NCI-H510A treated with DMSO at 0.1 percent for 48 hours (cell line): ENCODE data around the gene NUDT3.

ENCODE experiments used
- DNase-seq: peaks from one replicate; lab custom pipeline; 2025; lab: John Stamatoyannopoulos, UW

NUDT3 gene

GRCh38 chr6:34238585-34239499, 153.6 kb downstream of the NUDT3 start:
- DNase-seq, result no peak

- DNase-seq, result no peak
These were observed 154.5 kb downstream of the NUDT3 start for GRCh38 chr6:34237722-34238584.

DNA sequence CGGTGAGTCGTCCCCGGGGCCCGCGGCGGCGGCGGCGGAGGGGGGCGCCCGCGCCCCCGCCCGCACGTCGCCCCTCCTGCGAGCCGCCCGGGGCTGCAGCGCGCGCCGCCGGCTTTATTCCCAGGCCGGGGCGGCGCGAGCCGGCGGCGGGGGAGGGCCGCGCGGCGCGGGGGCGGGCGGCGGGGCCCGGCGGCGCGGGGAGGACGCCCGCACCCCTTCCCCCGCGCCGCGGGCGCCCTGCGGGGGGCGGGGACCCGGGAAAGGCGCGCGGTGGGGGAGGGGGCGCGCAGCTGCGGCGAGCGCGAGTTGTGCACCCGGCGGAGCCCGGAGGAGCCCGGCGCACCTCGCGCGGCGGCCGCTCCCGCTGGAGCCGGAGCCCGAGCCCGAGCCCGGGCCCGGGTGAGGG, 155.2 kb downstream of the NUDT3 start:
- no peak for DNase-seq

DNA sequence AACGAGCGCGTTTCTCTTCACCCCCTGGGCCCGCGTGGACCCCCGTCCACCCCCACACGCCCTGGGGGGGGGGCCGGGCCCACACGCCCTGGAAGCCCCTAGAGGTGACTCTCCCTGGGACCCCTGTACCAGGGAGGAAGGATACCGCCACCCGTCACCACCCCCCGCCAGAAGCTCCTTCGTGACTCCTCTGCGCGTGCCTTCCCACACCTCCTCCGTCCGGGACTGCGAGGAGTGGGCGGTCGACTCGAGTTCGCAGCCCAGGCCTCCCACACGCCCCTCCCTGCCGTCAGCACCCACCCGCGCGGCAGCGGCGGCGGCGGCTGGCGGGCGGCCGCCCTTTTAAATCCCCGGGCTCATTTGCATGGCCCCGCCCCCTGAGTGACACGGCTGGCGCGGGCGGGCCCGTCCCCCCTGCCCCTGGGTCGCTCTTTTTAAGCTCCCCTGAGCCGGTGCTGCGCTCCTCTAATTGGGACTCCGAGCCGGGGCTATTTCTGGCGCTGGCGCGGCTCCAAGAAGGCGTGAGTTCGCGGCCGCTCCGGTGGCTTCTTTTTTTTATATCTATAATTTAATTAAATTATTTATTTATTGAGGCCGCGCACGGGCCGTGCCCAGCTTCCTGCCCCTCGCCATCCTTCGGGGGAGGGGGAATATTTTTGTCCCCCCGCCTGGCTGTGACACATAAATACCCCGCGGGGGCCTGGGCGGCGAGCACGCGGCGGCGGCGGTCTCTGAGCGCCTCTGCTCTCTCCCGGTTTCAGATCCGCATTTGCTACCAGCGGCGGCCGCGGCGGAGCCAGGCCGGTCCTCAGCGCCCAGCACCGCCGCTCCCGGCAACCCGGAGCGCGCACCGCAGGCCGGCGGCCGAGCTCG, 155.8 kb downstream of the NUDT3 start, which contains the start of gene HMGA1:
TSS of gene HMGA1 (plus strand) at position 431 of the 873 bp plus-strand sequence. CDS start 3,908 bp downstream, outside the sequence.
- DNase-seq, result peak; percentile 98

- peak; percentile 85 for DNase-seq
These were observed 156.4 kb downstream of the NUDT3 start for GRCh38 chr6:34236131-34236442.

- peak; percentile 97 for DNase-seq
These were observed 156.9 kb downstream of the NUDT3 start for GRCh38 chr6:34235307-34236130.

GRCh38 chr6:34234667-34235306, 157.7 kb downstream of the NUDT3 start:
- no peak for DNase-seq

DNA sequence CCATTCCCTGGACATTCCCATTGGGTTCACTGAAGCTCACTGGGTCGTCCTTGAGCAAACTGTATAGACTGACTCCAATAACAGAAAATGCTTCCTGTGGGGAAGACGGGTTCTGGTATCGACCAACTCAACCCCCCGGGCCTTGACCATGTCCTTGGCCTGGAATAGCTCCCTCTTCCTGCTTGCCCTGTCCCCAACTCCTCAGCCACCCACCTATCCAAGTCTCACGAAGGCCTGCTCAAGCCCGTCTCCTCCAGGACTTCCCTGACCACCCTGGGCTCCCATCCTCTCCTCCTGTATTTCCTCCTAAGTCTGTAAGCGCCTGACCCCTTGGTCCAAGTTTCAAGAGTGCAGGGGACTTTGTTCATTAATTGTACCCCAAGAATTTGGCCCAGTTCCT, 158.6 kb downstream of the NUDT3 start:
- no peak for DNase-seq

DNA sequence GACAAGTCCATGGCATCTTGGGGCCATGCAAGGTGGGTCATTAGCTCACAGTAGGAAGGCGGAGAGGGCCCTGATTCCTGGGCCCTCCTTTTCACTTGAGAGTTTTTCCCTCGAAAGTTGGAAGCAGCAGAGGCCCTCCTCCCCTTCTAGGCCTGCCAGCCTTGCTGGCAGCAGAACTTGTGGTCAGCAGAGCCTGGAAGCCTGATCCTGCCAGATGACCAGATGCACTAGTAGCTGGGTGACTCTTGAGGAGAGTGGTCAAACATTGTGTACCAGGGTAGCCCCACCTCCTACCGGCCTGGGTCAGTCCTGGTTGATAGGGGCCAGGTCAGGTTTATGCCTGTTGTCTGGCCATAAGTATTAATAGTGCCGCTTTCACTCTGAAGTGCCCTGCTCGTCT, 159.6 kb downstream of the NUDT3 start:
- no peak for DNase-seq

- DNase-seq, result no peak
These were observed 160.7 kb downstream of the NUDT3 start for GRCh38 chr6:34231566-34232336.

DNA sequence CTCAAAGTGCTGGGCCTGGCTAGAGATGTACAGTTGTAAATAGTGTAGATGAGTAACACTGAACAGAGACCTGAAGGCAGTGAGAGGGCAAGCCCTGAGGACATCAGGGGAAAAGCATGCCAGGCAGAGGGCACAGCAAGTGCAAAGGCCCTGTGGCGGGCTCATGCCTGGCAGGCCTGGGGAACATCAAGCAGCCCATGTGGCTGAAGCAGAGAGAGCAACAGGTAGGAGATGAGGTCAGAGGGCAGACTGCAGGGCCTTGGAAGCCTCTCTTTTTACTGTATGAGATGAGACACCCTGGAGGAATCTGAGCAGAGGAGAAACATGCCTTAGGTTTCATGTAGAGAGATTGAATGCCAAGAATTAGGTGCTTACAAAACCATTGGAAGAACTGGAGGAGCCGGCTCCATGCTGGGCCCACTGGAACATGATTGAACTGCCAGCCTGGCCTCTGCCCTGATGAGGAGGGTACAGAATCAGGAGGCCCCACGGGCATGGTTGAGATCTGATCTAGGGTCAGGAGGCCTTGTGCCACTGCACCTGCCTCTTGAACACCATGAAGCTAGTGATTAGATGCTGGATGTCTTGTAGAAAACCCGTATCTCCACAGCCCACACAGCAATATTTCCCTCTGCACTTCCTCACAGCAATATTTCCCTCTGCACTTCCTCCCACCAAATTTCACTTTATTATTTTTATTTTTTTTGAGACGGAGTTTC, 161.7 kb downstream of the NUDT3 start:
- no peak for DNase-seq

DNA sequence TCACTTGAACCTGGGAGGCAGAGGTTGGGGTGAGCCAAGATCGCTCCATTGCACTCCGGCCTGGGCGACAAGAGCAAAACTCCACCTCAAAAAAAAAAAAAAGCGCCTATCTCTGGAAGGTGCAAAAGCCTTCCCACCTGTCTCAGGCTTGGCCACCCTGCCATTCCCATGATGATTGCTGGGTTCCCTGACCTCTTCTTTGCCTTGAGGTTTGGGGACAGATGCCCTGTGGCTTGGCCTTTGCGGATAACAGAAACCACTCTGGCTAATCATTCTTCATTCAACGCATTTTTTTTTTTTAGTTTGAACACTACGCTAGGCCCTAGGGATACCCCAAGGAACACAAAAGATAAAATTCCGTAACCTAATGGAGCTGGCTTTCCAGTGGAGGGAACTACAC, 162.6 kb downstream of the NUDT3 start:
- no peak for DNase-seq
